ENCODE data around the gene CTNNA3. TPM values are rescaled to one million over a fixed set of nuclear protein-coding genes. Genes with fewer than 3 reads are reported as not detected.

Gene CTNNA3
- 0.38 TPM in 1 of 2 replicates, not detected in the other for total RNA-seq

DNA sequence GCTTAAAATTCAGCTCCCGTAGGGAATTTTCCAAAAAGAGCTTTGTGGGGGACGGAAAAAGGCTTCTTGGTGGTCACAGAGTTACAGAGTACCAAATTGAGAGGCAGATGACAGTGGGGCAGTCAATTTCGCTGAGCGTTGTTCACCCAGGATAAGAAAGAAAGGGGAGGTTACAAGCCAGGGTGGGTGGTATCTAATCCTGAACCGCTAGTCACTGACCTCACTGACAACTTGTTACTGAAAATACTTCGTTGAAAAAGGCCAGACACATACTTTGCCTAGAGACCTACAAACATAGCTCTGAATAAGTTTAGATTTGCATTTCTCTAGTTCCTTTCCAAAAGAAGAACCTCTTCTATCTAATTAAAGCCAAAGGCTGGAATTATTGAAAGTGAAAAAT lies at the start of gene CTNNA3:
TSS of gene CTNNA3 (minus strand) at position 167 of the 400 bp plus-strand sequence.

DNA sequence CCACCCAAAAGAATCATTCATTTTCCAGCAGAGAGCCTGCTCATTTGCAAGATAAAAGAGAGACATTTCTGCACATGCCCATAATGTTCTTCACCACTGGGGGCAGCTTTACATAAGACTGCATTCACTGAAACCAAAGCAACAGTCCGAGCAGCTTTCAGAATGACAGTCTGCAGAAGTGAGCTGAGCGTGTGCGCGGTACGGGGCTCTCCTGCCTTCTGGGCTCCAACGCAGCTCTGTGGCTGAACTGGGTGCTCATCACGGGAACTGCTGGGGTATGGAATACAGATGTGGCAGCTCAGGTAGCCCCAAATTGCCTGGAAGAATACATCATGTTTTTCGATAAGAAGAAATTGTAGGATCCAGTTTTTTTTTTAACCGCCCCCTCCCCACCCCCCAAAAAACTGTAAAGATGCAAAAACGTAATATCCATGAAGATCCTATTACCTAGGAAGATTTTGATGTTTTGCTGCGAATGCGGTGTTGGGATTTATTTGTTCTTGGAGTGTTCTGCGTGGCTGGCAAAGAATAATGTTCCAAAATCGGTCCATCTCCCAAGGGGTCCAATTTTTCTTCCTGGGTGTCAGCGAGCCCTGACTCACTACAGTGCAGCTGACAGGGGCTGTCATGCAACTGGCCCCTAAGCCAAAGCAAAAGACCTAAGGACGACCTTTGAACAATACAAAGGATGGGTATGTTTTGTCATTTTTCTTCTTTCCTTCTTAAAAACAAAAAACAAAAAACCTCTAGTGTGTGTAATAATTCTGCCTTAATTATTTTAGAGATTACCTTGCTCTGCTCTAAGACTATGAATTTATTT lies 769.9 kb downstream of the CTNNA3 start, which contains the start of gene LRRTM3:
TSS of gene LRRTM3 (plus strand) at position 141 of the 820 bp plus-strand sequence.

Other genes with a start within 250 kb of the CTNNA3 start
- 0.89 and 1.3 TPM in 2 replicates for gene DNAJC12, start 142.0 kb upstream of the CTNNA3 start, total RNA-seq
- gene SIRT1, start 188.5 kb upstream of the CTNNA3 start, total RNA-seq, result 8.1 and 8.2 TPM in 2 replicates